HL-60 (cell line): ENCODE measurements around the gene AMFR.

Experiments used
- CTCF ChIP-seq: IDR thresholded peaks from one replicate; pipeline ENCODE4 v1.5.1; 2011; ENCODE audit warnings: low read length, control low read depth, inconsistent platforms; ENCODE audit not compliant: insufficient read depth
- REST ChIP-seq: IDR thresholded peaks from 2 replicates; pipeline ENCODE4 v1.6.1; 2012; ENCODE audit warnings: low read depth; ENCODE audit not compliant: insufficient replicate concordance
- SPI1 ChIP-seq: IDR thresholded peaks from 2 replicates; pipeline ENCODE4 v1.6.1; 2012; ENCODE audit warnings: low read depth, mild to moderate bottlenecking, borderline replicate concordance

- TF ChIP-seq CTCF (no peak), REST (no peak), SPI1 (no peak)
Observed at GRCh38 chr16:56364865-56365264, 60.5 kb downstream of the AMFR start.
